K562 (cell line): Measurements from ENCODE around the gene SLC6A16. TPM values are rescaled to one million over a fixed set of nuclear protein-coding genes. Genes with fewer than 3 reads are reported as not detected.

Source experiments
- ATAC-seq: fragments of 200-7000 bp; cut with Tn5 transposase; 3 replicates; pipeline ENCODE4 v1.9.1; 2020; ENCODE audit warnings: moderate library complexity
- BruUV-seq: library from RNA; stranded (reverse); fragments of 400-500 nt; replicated peaks from 2 replicates; lab custom pipeline; 2021; lab: Mats Ljungman, UMichigan
- CTCF ChIA-PET: fragments of 300-600 bp; formaldehyde crosslinking; extraction: SDS; loops from one replicate; lab custom pipeline; 2021; ENCODE audit warnings: low intra/inter-chr PET ratio; lab: Yijun Ruan, JAX
- POLR2A ChIA-PET: fragments of 300-600, 350-650 bp; sonication (Branson Sonifier 250); formaldehyde crosslinking; extraction: SDS; loops from one replicate; lab custom pipeline; 2021; ENCODE audit warnings: antibody characterized with exemption, inconsistent platforms; lab: Yijun Ruan, JAX
- DNase-seq, 4 experiments: peaks; one replicate each; pipeline versions ENCODE4 v3.0.0 to v3.0.0-alpha.2; 2011 to 2018; ENCODE audit warnings: low spot score in 3 of 4, mixed read lengths in 3 of 4; ENCODE audit errors: extremely low read depth in 1 of 4
- FAIRE-seq: peaks from 2 replicates; lab custom pipeline; 2011; peaks lifted over from hg19 to GRCh38; lab: Jason Lieb, UNC
- H2AFZ ChIP-seq: 2 replicates; pipeline ENCODE4 v1.6.0; 2011; ENCODE audit warnings: low read depth, low read length, control low read depth, inconsistent platforms
- H3K27ac ChIP-seq: fragments of 200-600 bp; 3 replicates; pipeline ENCODE4 v1.8.0; 2011; ENCODE audit warnings: low read depth, mild to moderate bottlenecking, control low read depth, inconsistent platforms, low read length, moderate library complexity, mixed read lengths; ENCODE audit errors: extremely low read depth
- H3K27me3 ChIP-seq, 2 experiments: fragments of 300-600 bp in 1 of 2; 2 replicates in 1 of 2; 3 replicates in 1 of 2; pipeline versions ENCODE4 v1.6.0 to v1.8.0; 2011; ENCODE audit warnings: inconsistent platforms in 2 of 2, low read length in 2 of 2, mild to moderate bottlenecking in 1 of 2, mixed read lengths in 1 of 2, moderate library complexity in 1 of 2; ENCODE audit not compliant: control insufficient read depth in 2 of 2, insufficient read depth in 2 of 2
- H3K36me3 ChIP-seq: fragments of 300-600 bp; 3 replicates; pipeline ENCODE4 v1.8.0; 2011; ENCODE audit warnings: mild to moderate bottlenecking, low read length, inconsistent platforms; ENCODE audit not compliant: control insufficient read depth, insufficient read depth
- H3K4me1 ChIP-seq, 2 experiments: fragments of 200-600 bp in 1 of 2; replicated peaks in 1 of 2; 2 replicates in 1 of 2; 3 replicates in 1 of 2; pipeline versions ENCODE4 v1.5.1 to v1.8.0; 2011; ENCODE audit warnings: inconsistent platforms in 2 of 2, low read length in 2 of 2, mild to moderate bottlenecking in 1 of 2, mixed read lengths in 1 of 2, moderate library complexity in 1 of 2; ENCODE audit not compliant: control insufficient read depth in 2 of 2, insufficient read depth in 2 of 2
- H3K4me2 ChIP-seq: 2 replicates; pipeline ENCODE4 v1.6.1; 2011; ENCODE audit warnings: low read length, control low read depth, inconsistent platforms, mixed read lengths; ENCODE audit not compliant: insufficient read depth
- H3K4me3 ChIP-seq: fragments of 200-600 bp; sonication (generic), shearing (Covaris generic); 2 replicates; pipeline ENCODE4 v1.5.1; 2016; ENCODE audit warnings: control low read depth, inconsistent platforms
- H3K79me2 ChIP-seq: fragments of 200-600 bp; 3 replicates; pipeline ENCODE4 v1.8.0; 2011; ENCODE audit warnings: low read length, inconsistent platforms; ENCODE audit not compliant: control insufficient read depth, insufficient read depth
- H3K9ac ChIP-seq, 2 experiments: 2 replicates each; pipeline versions ENCODE4 v1.6.0 to v1.6.1; 2011; ENCODE audit warnings: low read depth in 2 of 2, low read length in 2 of 2, control low read depth in 1 of 2, inconsistent platforms in 1 of 2, mild to moderate bottlenecking in 1 of 2, mixed read lengths in 1 of 2; ENCODE audit not compliant: insufficient read depth in 1 of 2
- H3K9me1 ChIP-seq: one replicate; pipeline ENCODE4 v1.6.0; 2011; ENCODE audit warnings: inconsistent platforms, mild to moderate bottlenecking, low read length, moderate library complexity; ENCODE audit not compliant: control insufficient read depth, insufficient read depth
- H3K9me3 ChIP-seq: replicated peaks from 2 replicates; pipeline ENCODE4 v1.5.1; 2011; ENCODE audit warnings: low read depth, low read length, inconsistent platforms; ENCODE audit not compliant: control insufficient read depth, insufficient read depth
- H4K20me1 ChIP-seq: replicated peaks from 2 replicates; pipeline ENCODE4 v1.6.1; 2011; ENCODE audit warnings: low read length, inconsistent platforms, mixed read lengths; ENCODE audit not compliant: control insufficient read depth, insufficient read depth
- KDM2B ChIP-seq: fragments of 250-450 bp; sonication (Bioruptor Pico); IDR thresholded peaks from 2 replicates; pipeline ENCODE4 v1.8.0; 2021; ENCODE audit warnings: mild to moderate bottlenecking, moderate library complexity
- RUNX1 ChIP-seq: sonication (generic); IDR thresholded peaks from 2 replicates; pipeline ENCODE4 v1.6.1; 2016; ENCODE audit warnings: antibody characterized with exemption, low read depth
- ZC3H4 ChIP-seq: sonication (generic); formaldehyde crosslinking; IDR thresholded peaks from 2 replicates; pipeline ENCODE4 v1.9.0; 2021; ENCODE audit warnings: missing genetic modification reagents, borderline replicate concordance
- ZFX ChIP-seq: sonication (generic); formaldehyde crosslinking; IDR thresholded peaks from 2 replicates; pipeline ENCODE4 v1.8.0; 2022; ENCODE audit warnings: mild to moderate bottlenecking, missing genetic modification reagents, moderate library complexity
- ZNF668 ChIP-seq: fragments of 250-450 bp; sonication (Bioruptor Pico); IDR thresholded peaks from 2 replicates; pipeline ENCODE4 v1.8.0; 2022; ENCODE audit warnings: mild to moderate bottlenecking, inconsistent platforms
- WGBS: fragments of 100-300 bp; shearing (Covaris generic); methylation state at CpG from one replicate; pipeline ENCODE4 v1.1.6; 2016; ENCODE audit warnings: low coverage, mixed read lengths; ENCODE audit not compliant: insufficient coverage; ENCODE audit errors: missing lambda C conversion rate; 5-methylcytosine and 5-hydroxymethylcytosine counted together
- in situ Hi-C: fragments of 300-500 bp; cut with MboI; formaldehyde crosslinking; loops from 4 replicates; pipeline ENCODE4 v1.15.0; 2018; ENCODE audit warnings: inconsistent platforms, mixed read lengths
- intact Hi-C: fragments of 100-400 bp; cut with micrococcal nuclease; formaldehyde crosslinking; loops from 2 replicates; pipeline ENCODE4 v1.14.2; 2022
- polyA plus RNA-seq, 8 experiments: library from polyadenylated mRNA; depleted of rRNA in 4 of 8; stranded (reverse) in 5 of 8; unstranded in 3 of 8; fragments of >200 nt; fragmentation: Nextera tagmentation in 2 of 8; fragmentation: Illumina TruSeq in 1 of 8; extraction: Ambion mirVana in 2 of 8; extraction: Trizol in 1 of 8; gene quantifications; 2 replicates each; pipeline versions ENCODE4 v1.2.1 to v1.2.3, GENCODE V29; 2011 to 2014; ENCODE audit warnings: inconsistent platforms in 1 of 8, missing spikeins in 1 of 8
- total RNA-seq, 7 experiments: library from RNA; depleted of rRNA in 6 of 7; stranded (reverse); fragments of >200 nt in 6 of 7; fragmentation: Illumina TruSeq in 2 of 7; extraction: Trizol in 2 of 7; gene quantifications; 2 replicates each; pipeline versions ENCODE4 v1.2.1 to v1.2.3, GENCODE V29; 2011 to 2021; ENCODE audit warnings: low replicate concordance in 1 of 7
- TF ChIP-seq, protein P1 (sequence below): fragments of 200-800 bp; sonication (Bioruptor generic); IDR thresholded peaks from 2 replicates; pipeline ENCODE4 v1.6.1; 2017; ENCODE audit warnings: missing genetic modification characterization, missing compliant biosample characterization
- TF ChIP-seq, protein P2 (sequence below): fragments of 250-450 bp; sonication (Bioruptor Pico); IDR thresholded peaks from 2 replicates; pipeline ENCODE4 v1.6.1; 2021; ENCODE audit warnings: mild to moderate bottlenecking

Gene SLC6A16
- total and polyA plus RNA-seq, 9 of the 15 experiments (the other 6 are each of a cell fraction or from before 2014, with no cell fraction given): 0.05 to 0.95 (median 0.36) TPM

DNA sequence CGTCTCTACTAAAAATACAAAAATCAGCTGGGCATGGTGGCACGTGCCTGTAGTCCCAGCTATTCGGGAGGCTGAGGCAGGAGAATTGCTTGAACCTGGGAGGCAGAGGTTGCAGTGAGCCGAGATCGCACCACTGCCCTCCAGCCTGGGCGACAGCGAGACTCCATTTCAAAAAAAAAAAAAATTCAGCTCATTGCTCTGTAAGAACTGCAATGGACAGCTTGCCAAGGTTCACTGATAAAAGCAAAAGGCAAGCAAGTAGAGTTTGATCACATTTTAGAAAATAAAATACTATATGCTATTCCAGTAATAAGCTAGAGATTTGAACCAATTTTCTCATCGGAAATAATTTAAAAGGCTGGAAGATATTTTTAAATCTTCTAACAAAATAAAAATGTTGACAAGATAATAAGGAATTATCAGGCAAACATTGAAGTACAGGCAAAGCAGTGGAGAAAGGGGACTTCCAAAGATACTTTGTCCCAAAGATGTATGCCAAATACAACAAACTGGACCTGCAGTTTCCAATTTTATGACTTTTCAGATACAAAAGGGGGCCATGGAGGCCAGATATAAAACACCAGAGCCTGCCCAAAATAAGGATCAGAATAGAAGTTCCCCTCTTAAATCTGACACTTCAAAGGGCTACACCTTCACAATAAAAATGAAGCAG lies 29.6 kb downstream of the SLC6A16 start (continued):
- TF ChIP-seq, protein P1, sequence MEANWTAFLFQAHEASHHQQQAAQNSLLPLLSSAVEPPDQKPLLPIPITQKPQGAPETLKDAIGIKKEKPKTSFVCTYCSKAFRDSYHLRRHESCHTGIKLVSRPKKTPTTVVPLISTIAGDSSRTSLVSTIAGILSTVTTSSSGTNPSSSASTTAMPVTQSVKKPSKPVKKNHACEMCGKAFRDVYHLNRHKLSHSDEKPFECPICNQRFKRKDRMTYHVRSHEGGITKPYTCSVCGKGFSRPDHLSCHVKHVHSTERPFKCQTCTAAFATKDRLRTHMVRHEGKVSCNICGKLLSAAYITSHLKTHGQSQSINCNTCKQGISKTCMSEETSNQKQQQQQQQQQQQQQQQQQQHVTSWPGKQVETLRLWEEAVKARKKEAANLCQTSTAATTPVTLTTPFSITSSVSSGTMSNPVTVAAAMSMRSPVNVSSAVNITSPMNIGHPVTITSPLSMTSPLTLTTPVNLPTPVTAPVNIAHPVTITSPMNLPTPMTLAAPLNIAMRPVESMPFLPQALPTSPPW (CRISPR knock-in tag): no peak
- TF ChIP-seq, protein P2, sequence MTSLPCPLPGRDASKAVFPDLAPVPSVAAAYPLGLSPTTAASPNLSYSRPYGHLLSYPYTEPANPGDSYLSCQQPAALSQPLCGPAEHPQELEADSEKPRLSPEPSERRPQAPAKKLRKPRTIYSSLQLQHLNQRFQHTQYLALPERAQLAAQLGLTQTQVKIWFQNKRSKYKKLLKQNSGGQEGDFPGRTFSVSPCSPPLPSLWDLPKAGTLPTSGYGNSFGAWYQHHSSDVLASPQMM (CRISPR knock-in tag): no peak

DNA sequence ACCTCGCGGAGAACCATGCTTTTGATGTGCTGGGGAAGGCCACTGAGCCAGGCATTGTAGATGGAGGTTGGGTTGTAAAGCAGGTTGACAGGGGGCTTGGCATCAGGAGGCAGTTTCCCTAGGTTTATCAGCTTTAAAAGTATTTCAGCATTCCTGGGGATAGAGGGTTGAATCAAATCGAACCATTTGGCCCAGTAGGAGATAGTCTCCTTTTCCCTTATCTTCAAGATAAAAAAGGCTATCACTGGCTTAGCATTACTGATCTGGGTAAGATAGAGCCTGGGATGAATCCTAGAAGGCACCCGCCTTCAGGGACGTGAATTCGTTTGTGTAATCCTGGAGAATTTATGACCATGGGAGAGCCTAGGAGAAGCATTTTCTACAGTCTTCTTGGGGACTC lies 30.6 kb downstream of the SLC6A16 start:
- POLR2A ChIA-PET: interaction anchor here (0.6 to 1.1 kb wide), 2 partner anchors 14 to 584 kb away, joined by 3 read pairs; no protein-coding TSS in a partner anchor
- TF ChIP-seq ZNF668 (CRISPR knock-in tag): no peak
- TF ChIP-seq KDM2B (CRISPR knock-in tag): no peak
- TF ChIP-seq ZC3H4 (CRISPR knock-in tag): no peak
- no peak for TF ChIP-seq RUNX1
- TF ChIP-seq ZFX (CRISPR knock-in tag): no peak
- no peak for DNase-seq
- ATAC-seq: no peak
- no peaks in the 10 kb centered on the region for H3K9me3 ChIP-seq
- H2AFZ ChIP-seq: no peak overlapping the region
- H3K9me1 ChIP-seq: no peaks in the 10 kb centered on the region
- H3K9ac ChIP-seq: no peak overlapping the region
- in situ Hi-C loops: no loop called here
- no peaks in the 10 kb centered on the region for H4K20me1 ChIP-seq
- peaks cover 6 to 31% of the 10 kb centered on the region in 2 experiments for H3K27me3 ChIP-seq
- CTCF ChIA-PET: no interaction called here
- no peak for FAIRE-seq
- H3K4me2 ChIP-seq: no peak overlapping the region
- 25% methylated on average over 5 of the region's 6 CpGs for WGBS
- H3K27ac ChIP-seq: no peak overlapping the region
- intact Hi-C loops: no loop called here
- no peaks in the 10 kb centered on the region for H3K4me1 ChIP-seq
- H3K79me2 ChIP-seq: no peaks in the 10 kb centered on the region
- H3K4me3 ChIP-seq: no peak overlapping the region
- H3K36me3 ChIP-seq: no peaks in the 10 kb centered on the region
- no TSS peak for BruUV-seq
